HepG2 (cell line): Measurements from ENCODE around the gene OVAAL. TPM values are rescaled to one million over a fixed set of nuclear protein-coding genes. Genes with fewer than 3 reads are reported as not detected.

Source experiments
- ATAC-seq: fragments of 200-7000 bp; cut with Tn5 transposase; 3 replicates; pipeline ENCODE4 v1.9.1; 2020; ENCODE audit warnings: mild to moderate bottlenecking, moderate library complexity
- BruUV-seq: library from RNA; stranded (reverse); fragments of 400-500 nt; replicated peaks from 2 replicates; lab custom pipeline; 2021; lab: Mats Ljungman, UMichigan
- CTCF ChIA-PET: fragments of 300-600 bp; formaldehyde crosslinking; extraction: SDS; loops from one replicate; lab custom pipeline; 2021; ENCODE audit warnings: low total read pairs, inconsistent platforms, low intra/inter-chr PET ratio; lab: Yijun Ruan, JAX
- POLR2A ChIA-PET: fragments of 350-600 bp; sonication (Branson Sonifier 250); formaldehyde crosslinking; loops from one replicate; lab custom pipeline; 2020; ENCODE audit warnings: antibody characterized with exemption, inconsistent platforms; lab: Yijun Ruan, JAX
- DNase-seq: peaks from one replicate; pipeline ENCODE4 v3.0.0-alpha.2; 2015; ENCODE audit warnings: low spot score
- FAIRE-seq: peaks from 3 replicates; lab custom pipeline; 2011; peaks lifted over from hg19 to GRCh38; lab: Jason Lieb, UNC
- H2AFZ ChIP-seq: one replicate; pipeline ENCODE4 v1.6.1; 2011; ENCODE audit warnings: low read length, inconsistent platforms
- H3K27ac ChIP-seq: fragments of 300-600 bp; 3 replicates; pipeline ENCODE4 v1.8.0; 2011; ENCODE audit warnings: mixed run types, mild to moderate bottlenecking, mixed read lengths, low read length, inconsistent platforms; ENCODE audit not compliant: insufficient read depth; ENCODE audit errors: extremely low read length
- H3K27me3 ChIP-seq, 2 experiments: fragments of 200-600 bp in 1 of 2; 2 replicates in 1 of 2; 3 replicates in 1 of 2; pipeline versions ENCODE4 v1.6.0 to v1.8.0; 2011; ENCODE audit warnings: low read length in 2 of 2, mild to moderate bottlenecking in 2 of 2, moderate library complexity in 2 of 2, inconsistent platforms in 1 of 2; ENCODE audit not compliant: insufficient read depth in 2 of 2, control insufficient read depth in 1 of 2
- H3K36me3 ChIP-seq, 2 experiments: fragments of 200-600 bp in 1 of 2; replicated peaks in 1 of 2; 2 replicates in 1 of 2; 3 replicates in 1 of 2; pipeline versions ENCODE4 v1.5.1 to v1.8.0; 2011; ENCODE audit warnings: low read length in 2 of 2, inconsistent platforms in 1 of 2; ENCODE audit not compliant: insufficient read depth in 2 of 2, control insufficient read depth in 1 of 2
- H3K4me1 ChIP-seq: 2 replicates; pipeline ENCODE4 v1.5.1; 2012; ENCODE audit warnings: low read length, inconsistent platforms; ENCODE audit not compliant: insufficient read depth
- H3K4me2 ChIP-seq: 2 replicates; pipeline ENCODE4 v1.6.0; 2011; ENCODE audit warnings: low read depth, low read length, inconsistent platforms
- H3K4me3 ChIP-seq, 3 experiments: fragments of 200-600 bp in 1 of 3; sonication (generic), shearing (Covaris generic) in 1 of 3; replicated peaks in 1 of 3; 2 replicates each; pipeline ENCODE4 v1.5.1; 2011 to 2016; ENCODE audit warnings: low read length in 3 of 3, inconsistent platforms in 2 of 3, low read depth in 2 of 3, mild to moderate bottlenecking in 2 of 3, control low read depth in 1 of 3, mixed read lengths in 1 of 3; ENCODE audit not compliant: insufficient read depth in 1 of 3
- H3K79me2 ChIP-seq: one replicate; pipeline ENCODE4 v1.6.1; 2011; ENCODE audit warnings: low read length, inconsistent platforms; ENCODE audit not compliant: insufficient read depth
- H3K9ac ChIP-seq: 2 replicates; pipeline ENCODE4 v1.6.0; 2011; ENCODE audit warnings: mild to moderate bottlenecking, low read depth, low read length, inconsistent platforms; ENCODE audit not compliant: insufficient read depth
- H3K9me3 ChIP-seq: 2 replicates; pipeline ENCODE4 v1.5.1; 2012; ENCODE audit warnings: mild to moderate bottlenecking, low read length
- H4K20me1 ChIP-seq: 2 replicates; pipeline ENCODE4 v1.6.0; 2011; ENCODE audit warnings: inconsistent platforms, mild to moderate bottlenecking, low read length, moderate library complexity; ENCODE audit not compliant: insufficient read depth
- CAMTA2 ChIP-seq: sonication (generic); formaldehyde crosslinking; IDR thresholded peaks from 2 replicates; pipeline ENCODE4 v1.4.0; 2020; ENCODE audit warnings: mild to moderate bottlenecking, missing genetic modification reagents, borderline replicate concordance
- CENPBD1 ChIP-seq: sonication (generic); formaldehyde crosslinking; IDR thresholded peaks from 2 replicates; pipeline ENCODE4 v1.8.0; 2022; ENCODE audit warnings: missing genetic modification reagents, low read depth, mild to moderate bottlenecking, borderline replicate concordance
- GLI4 ChIP-seq: sonication (generic); formaldehyde crosslinking; IDR thresholded peaks from 2 replicates; pipeline ENCODE4 v1.5.1; 2020; ENCODE audit warnings: missing genetic modification reagents, mild to moderate bottlenecking, moderate library complexity, borderline replicate concordance
- KLF6 ChIP-seq: IDR thresholded peaks from 2 replicates; pipeline ENCODE4 v1.8.0; 2016; ENCODE audit warnings: missing biosample characterization, missing genetic modification reagents
- MATR3 ChIP-seq: sonication (generic); formaldehyde crosslinking; IDR thresholded peaks from 2 replicates; pipeline ENCODE4 v1.4.0; 2020; ENCODE audit warnings: missing genetic modification reagents
- PRDM4 ChIP-seq: sonication (generic); formaldehyde crosslinking; IDR thresholded peaks from 2 replicates; pipeline ENCODE4 v1.9.0; 2021; ENCODE audit warnings: missing genetic modification reagents, borderline replicate concordance
- ZBTB20 ChIP-seq: sonication (generic); formaldehyde crosslinking; IDR thresholded peaks from 2 replicates; pipeline ENCODE4 v1.8.1; 2023; ENCODE audit warnings: missing genetic modification reagents, low read depth, mild to moderate bottlenecking, borderline replicate concordance
- ZBTB33 ChIP-seq: sonication (generic); formaldehyde crosslinking; IDR thresholded peaks from 2 replicates; pipeline ENCODE4 v1.4.0; 2020; ENCODE audit warnings: missing genetic modification reagents
- ZNF17 ChIP-seq: sonication (generic); formaldehyde crosslinking; IDR thresholded peaks from 2 replicates; pipeline ENCODE4 v1.5.0; 2020; ENCODE audit warnings: mild to moderate bottlenecking, missing genetic modification reagents
- ZNF33B ChIP-seq: sonication (generic); formaldehyde crosslinking; IDR thresholded peaks from 2 replicates; pipeline ENCODE4 v1.5.1; 2020; ENCODE audit warnings: mild to moderate bottlenecking, missing genetic modification reagents
- ZNF704 ChIP-seq: sonication (generic); formaldehyde crosslinking; IDR thresholded peaks from 2 replicates; pipeline ENCODE4 v1.8.1; 2023; ENCODE audit warnings: mild to moderate bottlenecking, inconsistent platforms, moderate library complexity, missing genetic modification reagents, borderline replicate concordance
- ZNF777 ChIP-seq: sonication (generic); formaldehyde crosslinking; IDR thresholded peaks from 2 replicates; pipeline ENCODE4 v1.4.0; 2020; ENCODE audit warnings: missing genetic modification reagents
- WGBS: methylation state at CpG from one replicate; pipeline ENCODE4 v1.1.6; 2017; ENCODE audit warnings: low lambda C conversion rate; 5-methylcytosine and 5-hydroxymethylcytosine counted together
- in situ Hi-C: cut with HindIII; loops from 2 replicates; pipeline ENCODE4 v1.10.0; 2017; ENCODE audit warnings: low pct_unique_long_range_greater_than_20kb; ENCODE audit not compliant: extremely low pct_ligation_motif_present
- intact Hi-C: fragments of 100-400 bp; cut with micrococcal nuclease; formaldehyde crosslinking; loops from one replicate; pipeline ENCODE4 v1.10.0; 2022; ENCODE audit not compliant: unreplicated experiment
- polyA plus RNA-seq, 8 experiments: library from polyadenylated mRNA; depleted of rRNA in 3 of 8; stranded (reverse) in 7 of 8; unstranded in 1 of 8; fragments of >200 nt; fragmentation: Illumina TruSeq in 4 of 8; extraction: Trizol in 4 of 8; gene quantifications; 2 replicates each; pipeline versions ENCODE4 v1.2.1 to v1.2.3, GENCODE V29; 2011 to 2016; ENCODE audit warnings: low read depth in 4 of 8, missing spikeins in 1 of 8, mixed read lengths in 1 of 8; ENCODE audit not compliant: insufficient read depth in 1 of 8
- total RNA-seq, 5 experiments: library from RNA; depleted of rRNA; stranded (reverse); fragments of >200 nt; fragmentation: Illumina TruSeq; extraction: Trizol; gene quantifications; 2 replicates each; pipeline ENCODE4 v1.2.3, GENCODE V29; 2016; ENCODE audit warnings: low read depth in 1 of 5

The OVAAL gene
- total and polyA plus RNA-seq, 2 of the 13 experiments (the other 11 are each of a cell fraction or from before 2014, with no cell fraction given), result 0.04 TPM; not detected in 1

- no peaks in the 10 kb centered on the region; a peak in 3 of 5 replicates for H3K27me3 ChIP-seq
- FAIRE-seq, result no peak
- H3K79me2 ChIP-seq, result no peaks in the 10 kb centered on the region
- WGBS, result 19% methylated on average over 9 of the region's 9 CpGs
- H3K36me3 ChIP-seq, result no peaks in the 10 kb centered on the region
- BruUV-seq, result no TSS peak
- no peak for ATAC-seq
- in situ Hi-C loops (no loop called here), intact Hi-C loops (no loop called here)
- no peak overlapping the region for H3K4me2 ChIP-seq
- no peak overlapping the region for H2AFZ ChIP-seq
- no peak for DNase-seq
- H3K9me3 ChIP-seq, result no peaks in the 10 kb centered on the region
- TF ChIP-seq GLI4 (CRISPR knock-in tag), result no peak
- TF ChIP-seq ZBTB20 (CRISPR knock-in tag), result no peak
- no peaks in the 10 kb centered on the region for H4K20me1 ChIP-seq
- H3K9ac ChIP-seq, result no peak overlapping the region
- H3K4me3 ChIP-seq, result no peak overlapping the region
- H3K27ac ChIP-seq, result no peak overlapping the region
- POLR2A ChIA-PET, result no interaction called here
- CTCF ChIA-PET, result no interaction called here
- H3K4me1 ChIP-seq, result no peaks in the 10 kb centered on the region
Measured at GRCh38 chr1:180542113-180542837, 16.5 kb upstream of the OVAAL start.

GRCh38 chr1:180542838-180543145, 16.0 kb upstream of the OVAAL start:
- POLR2A ChIA-PET, result no interaction called here
- Histone ChIP-seq H3K36me3 (no peaks in the 10 kb centered on the region), H3K4me1 (no peaks in the 10 kb centered on the region), H3K4me3 (no peak overlapping the region), H3K27me3 (no peaks in the 10 kb centered on the region; a peak in 3 of 5 replicates), H2AFZ (no peak overlapping the region), H3K27ac (no peak overlapping the region), H3K9me3 (no peaks in the 10 kb centered on the region), H4K20me1 (no peaks in the 10 kb centered on the region), H3K9ac (no peak overlapping the region), H3K79me2 (no peaks in the 10 kb centered on the region), H3K4me2 (no peak overlapping the region)
- BruUV-seq, result no TSS peak
- intact Hi-C loops, result no loop called here
- in situ Hi-C loops, result no loop called here
- ATAC-seq, result no peak
- 0% methylated on average over 2 of the region's 2 CpGs for WGBS
- FAIRE-seq, result no peak
- no peak for DNase-seq
- CTCF ChIA-PET, result no interaction called here
- TF ChIP-seq ZBTB33 (no peak), KLF6 (CRISPR knock-in tag) (no peak), CENPBD1 (CRISPR knock-in tag) (no peak), CAMTA2 (CRISPR knock-in tag) (no peak), MATR3 (CRISPR knock-in tag) (no peak), ZNF704 (no peak), PRDM4 (CRISPR knock-in tag) (no peak), ZNF777 (CRISPR knock-in tag) (no peak), ZNF17 (no peak), ZNF33B (CRISPR knock-in tag) (no peak)
